ENCODE measurements around the gene ZP3.
"Not testable (repeated sequence)": the region's sequence is repeated elsewhere in the genome, so short reads cannot be mapped to it uniquely, and the experiment has no call there.

ZP3 gene

GRCh38 chr7:76424413-76425111 is at the start of gene ZP3:
ZP3 (plus strand) TSS chr7:76424950; CDS start chr7:76424965, 15 bp downstream.
- H3K36me3 Mint-ChIP-seq: no peaks in the 10 kb centered on the region
- ATAC-seq: peak; percentile 62
- DNase-seq (ENCODE audit: low spot score in 2 of 2): no peak
- H3K27ac Mint-ChIP-seq: peak within 1 kb of the TSS; percentile 35
- H3K9me3 Mint-ChIP-seq: no peaks in the 10 kb centered on the region
- H3K4me3 Mint-ChIP-seq: no peak within 1 kb of the TSS
- peaks cover 15% of the 10 kb centered on the region for H3K4me1 Mint-ChIP-seq

GRCh38 chr7:76375251-76375650 is 49.5 kb upstream of the ZP3 start:
- H3K36me3 Mint-ChIP-seq: no peaks in the 10 kb centered on the region
- no peak overlapping the region for H3K27ac Mint-ChIP-seq
- ATAC-seq (no peak), DNase-seq (ENCODE audit: low spot score in 2 of 2) (no peak)
- H3K4me1 Mint-ChIP-seq: no peaks in the 10 kb centered on the region
- no peaks in the 10 kb centered on the region for H3K9me3 Mint-ChIP-seq
- H3K4me3 Mint-ChIP-seq: no peak overlapping the region

GRCh38 chr7:76377186-76377918 is 47.4 kb upstream of the ZP3 start:
- H3K27ac Mint-ChIP-seq: no peak overlapping the region
- no peaks in the 10 kb centered on the region for H3K36me3 Mint-ChIP-seq
- H3K4me1 Mint-ChIP-seq: no peaks in the 10 kb centered on the region
- DNase-seq (ENCODE audit: low spot score in 2 of 2): no peak
- no peaks in the 10 kb centered on the region for H3K9me3 Mint-ChIP-seq
- H3K4me3 Mint-ChIP-seq: no peak overlapping the region
- ATAC-seq: no peak

GRCh38 chr7:76380623-76380966 is 44.2 kb upstream of the ZP3 start:
- Mint-ChIP-seq H3K9me3 (no peaks in the 10 kb centered on the region), H3K4me3 (peak overlapping the region; percentile 52), H3K27ac (no peak overlapping the region), H3K4me1 (no peaks in the 10 kb centered on the region), H3K36me3 (no peaks in the 10 kb centered on the region)
- DNase-seq (ENCODE audit: low spot score in 2 of 2) (no peak), ATAC-seq (no peak)

GRCh38 chr7:76381814-76382213 is 42.9 kb upstream of the ZP3 start:
- Mint-ChIP-seq H3K9me3 (no peaks in the 10 kb centered on the region), H3K4me1 (no peaks in the 10 kb centered on the region), H3K36me3 (no peaks in the 10 kb centered on the region), H3K27ac (no peak overlapping the region), H3K4me3 (no peak overlapping the region)
- no peak for DNase-seq (ENCODE audit: low spot score in 2 of 2)
- ATAC-seq: no peak

- Mint-ChIP-seq H3K9me3 (no peaks in the 10 kb centered on the region), H3K36me3 (no peaks in the 10 kb centered on the region), H3K27ac (no peak overlapping the region), H3K4me3 (no peak overlapping the region), H3K4me1 (no peaks in the 10 kb centered on the region)
- DNase-seq (ENCODE audit: low spot score in 2 of 2) (no peak), ATAC-seq (no peak)
These were observed 41.4 kb upstream of the ZP3 start for GRCh38 chr7:76383089-76383944.

- ATAC-seq: no peak
- Mint-ChIP-seq H3K9me3 (no peaks in the 10 kb centered on the region), H3K36me3 (no peaks in the 10 kb centered on the region), H3K4me1 (no peaks in the 10 kb centered on the region), H3K4me3 (no peak overlapping the region), H3K27ac (no peak overlapping the region)
- DNase-seq (ENCODE audit: low spot score in 2 of 2): no peak
These were observed 38.0 kb upstream of the ZP3 start for GRCh38 chr7:76386691-76387260.

GRCh38 chr7:76387789-76388188 is 37.0 kb upstream of the ZP3 start:
- ATAC-seq; H3K36me3 Mint-ChIP-seq; H3K4me1 Mint-ChIP-seq; H3K9me3 Mint-ChIP-seq; H3K4me3 Mint-ChIP-seq; DNase-seq (ENCODE audit: low spot score in 2 of 2): not testable (repeated sequence)
- peak overlapping the region; percentile 45 for H3K27ac Mint-ChIP-seq

- DNase-seq (ENCODE audit: low spot score in 2 of 2): no peak
- H3K27ac Mint-ChIP-seq: no peak overlapping the region
- H3K36me3 Mint-ChIP-seq: peaks cover 6% of the 10 kb centered on the region
- no peak for ATAC-seq
- no peaks in the 10 kb centered on the region for H3K9me3 Mint-ChIP-seq
- H3K4me1 Mint-ChIP-seq: peaks cover 8% of the 10 kb centered on the region
- no peak overlapping the region for H3K4me3 Mint-ChIP-seq
These were observed 34.7 kb upstream of the ZP3 start for GRCh38 chr7:76390092-76390491.

- peaks cover 8% of the 10 kb centered on the region for H3K4me1 Mint-ChIP-seq
- no peak for ATAC-seq
- no peaks in the 10 kb centered on the region for H3K9me3 Mint-ChIP-seq
- peak overlapping the region; percentile 87 for H3K27ac Mint-ChIP-seq
- peaks cover 6% of the 10 kb centered on the region for H3K36me3 Mint-ChIP-seq
- H3K4me3 Mint-ChIP-seq: peak overlapping the region; percentile 74
- DNase-seq (ENCODE audit: low spot score in 2 of 2): no peak
These were observed 32.1 kb upstream of the ZP3 start for GRCh38 chr7:76392531-76393115.

- Mint-ChIP-seq H3K27ac (peak overlapping the region; percentile 87), H3K9me3 (no peaks in the 10 kb centered on the region), H3K36me3 (peaks cover 6% of the 10 kb centered on the region), H3K4me3 (peak overlapping the region; percentile 74), H3K4me1 (peaks cover 16% of the 10 kb centered on the region)
- ATAC-seq (peak; percentile 86), DNase-seq (ENCODE audit: low spot score in 2 of 2) (peak; percentile 89 to 96)
These were observed 31.4 kb upstream of the ZP3 start for GRCh38 chr7:76393116-76394031.

- no peak for DNase-seq (ENCODE audit: low spot score in 2 of 2)
- no peak for ATAC-seq
- Mint-ChIP-seq H3K4me3 (no peak overlapping the region), H3K36me3 (peaks cover 6% of the 10 kb centered on the region), H3K4me1 (peaks cover 16% of the 10 kb centered on the region), H3K9me3 (no peaks in the 10 kb centered on the region), H3K27ac (no peak overlapping the region)
These were observed 29.8 kb upstream of the ZP3 start for GRCh38 chr7:76394957-76395356.

- H3K9me3 Mint-ChIP-seq; H3K36me3 Mint-ChIP-seq; H3K4me3 Mint-ChIP-seq; DNase-seq (ENCODE audit: low spot score in 2 of 2); H3K27ac Mint-ChIP-seq; ATAC-seq: not testable (repeated sequence)
- H3K4me1 Mint-ChIP-seq: peaks cover 16% of the 10 kb centered on the region
These were observed 29.2 kb upstream of the ZP3 start for GRCh38 chr7:76395605-76395964.

GRCh38 chr7:76395965-76396726 is 28.6 kb upstream of the ZP3 start:
- H3K4me1 Mint-ChIP-seq: peaks cover 16% of the 10 kb centered on the region
- H3K4me3 Mint-ChIP-seq: no peak overlapping the region
- peaks cover 6% of the 10 kb centered on the region for H3K36me3 Mint-ChIP-seq
- H3K9me3 Mint-ChIP-seq: no peaks in the 10 kb centered on the region
- DNase-seq (ENCODE audit: low spot score in 2 of 2) (no peak), ATAC-seq (no peak)
- no peak overlapping the region for H3K27ac Mint-ChIP-seq
